H1 (cell line): ENCODE results near the gene PXK. TPM values are rescaled to one million over a fixed set of nuclear protein-coding genes. Genes with fewer than 3 reads are reported as not detected.

Experiments used
- CTCF ChIA-PET: fragments of 300-600 bp; sonication (Branson Sonifier 250); formaldehyde crosslinking; loops from one replicate; lab custom pipeline; 2021; ENCODE audit not compliant: partially characterized antibody; lab: Charles Lee
- POLR2A ChIA-PET: fragments of 300-600 bp; sonication (Branson Sonifier 250); formaldehyde crosslinking; loops from one replicate; lab custom pipeline; 2021; ENCODE audit warnings: inconsistent platforms; ENCODE audit not compliant: partially characterized antibody; lab: Charles Lee
- DNase-seq, 2 experiments: peaks; one replicate each; pipeline versions ENCODE4 v3.0.0 to v3.0.0-alpha.2; 2010 to 2022; ENCODE audit warnings: low spot score in 2 of 2, low read depth in 1 of 2, mixed read lengths in 1 of 2
- FAIRE-seq: peaks from 2 replicates; lab custom pipeline; 2011; peaks lifted over from hg19 to GRCh38; lab: Jason Lieb, UNC
- H2AFZ ChIP-seq: 2 replicates; pipeline ENCODE4 v1.8.1; 2012; ENCODE audit warnings: low read length, inconsistent platforms
- H2AK5ac ChIP-seq: 2 replicates; pipeline ENCODE4 v1.6.1; 2013; ENCODE audit warnings: low read depth, low read length
- H2BK120ac ChIP-seq: replicated peaks from 2 replicates; pipeline ENCODE3; 2013; ENCODE audit warnings: low read depth, low read length, inconsistent platforms
- H2BK12ac ChIP-seq: 2 replicates; pipeline ENCODE4 v1.6.1; 2013; ENCODE audit warnings: low read depth, low read length
- H2BK15ac ChIP-seq: 2 replicates; pipeline ENCODE4 v1.6.1; 2013; ENCODE audit warnings: low read length
- H2BK20ac ChIP-seq: 2 replicates; pipeline ENCODE4 v1.6.1; 2013; ENCODE audit warnings: low read length
- H2BK5ac ChIP-seq: 2 replicates; pipeline ENCODE4 v1.6.1; 2013; ENCODE audit warnings: low read depth, low read length
- H3K14ac ChIP-seq: 2 replicates; pipeline ENCODE4 v1.6.1; 2013; ENCODE audit warnings: inconsistent platforms; ENCODE audit not compliant: insufficient read length
- H3K18ac ChIP-seq: 2 replicates; pipeline ENCODE4 v1.6.1; 2013; ENCODE audit warnings: low read length; ENCODE audit errors: extremely low read depth
- H3K23ac ChIP-seq: 2 replicates; pipeline ENCODE4 v1.6.1; 2013; ENCODE audit warnings: inconsistent platforms; ENCODE audit not compliant: insufficient read length
- H3K23me2 ChIP-seq: 2 replicates; pipeline ENCODE4 v1.6.1; 2013; ENCODE audit warnings: low read depth, low read length
- H3K27ac ChIP-seq: 2 replicates; pipeline ENCODE4 v1.6.1; 2011; ENCODE audit warnings: low read depth, low read length, inconsistent platforms
- H3K27me3 ChIP-seq, 4 experiments: replicated peaks in 1 of 4; 1 replicate in 1 of 4; 2 replicates in 3 of 4; pipeline versions ENCODE4 v1.6.1 to v1.8.1; 2011 to 2013; ENCODE audit warnings: low read length in 3 of 4, mild to moderate bottlenecking in 3 of 4, inconsistent platforms in 2 of 4, mixed read lengths in 2 of 4, moderate library complexity in 1 of 4; ENCODE audit not compliant: control insufficient read depth in 3 of 4, insufficient read depth in 3 of 4; ENCODE audit errors: extremely low read depth in 1 of 4
- H3K36me3 ChIP-seq, 4 experiments: 2 replicates each; pipeline versions ENCODE4 v1.6.1 to v1.8.1; 2011 to 2013; ENCODE audit warnings: mild to moderate bottlenecking in 4 of 4, low read length in 3 of 4, moderate library complexity in 2 of 4, control low read depth in 1 of 4, inconsistent platforms in 1 of 4; ENCODE audit not compliant: insufficient read depth in 4 of 4, control insufficient read depth in 2 of 4
- H3K4ac ChIP-seq: replicated peaks from 2 replicates; pipeline ENCODE3; 2013; ENCODE audit warnings: low read length, low read depth, mixed read lengths, inconsistent platforms; ENCODE audit not compliant: insufficient read length
- H3K4me1 ChIP-seq, 4 experiments: replicated peaks in 1 of 4; 1 replicate in 1 of 4; 2 replicates in 3 of 4; pipeline versions ENCODE4 v1.6.1 to v1.8.1; 2011 to 2013; ENCODE audit warnings: low read length in 3 of 4, inconsistent platforms in 2 of 4, mixed read lengths in 1 of 4; ENCODE audit not compliant: insufficient read depth in 4 of 4, control insufficient read depth in 3 of 4
- H3K4me2 ChIP-seq, 2 experiments: 2 replicates each; pipeline versions ENCODE4 v1.6.1 to v1.8.1; 2011 to 2013; ENCODE audit warnings: low read depth in 2 of 2, low read length in 2 of 2, control low read depth in 1 of 2, inconsistent platforms in 1 of 2, mild to moderate bottlenecking in 1 of 2; ENCODE audit not compliant: insufficient read depth in 1 of 2
- H3K4me3 ChIP-seq, 4 experiments: fragments of 200-600, 300-600 bp in 1 of 4; sonication (generic), shearing (Covaris generic), sonication (Bioruptor Twin) in 1 of 4; 2 replicates each; pipeline versions ENCODE4 v1.5.1 to v1.8.1; 2011 to 2016; ENCODE audit warnings: low read length in 4 of 4, low read depth in 3 of 4, control low read depth in 2 of 4, inconsistent platforms in 2 of 4, mild to moderate bottlenecking in 2 of 4, mixed read lengths in 1 of 4, moderate library complexity in 1 of 4; ENCODE audit not compliant: insufficient read depth in 2 of 4; ENCODE audit errors: extremely low read depth in 1 of 4
- H3K56ac ChIP-seq: replicated peaks from 2 replicates; pipeline ENCODE3; 2013; ENCODE audit warnings: low read depth, mild to moderate bottlenecking, mixed read lengths, low read length, inconsistent platforms; ENCODE audit not compliant: insufficient read length
- H3K79me1 ChIP-seq: 2 replicates; pipeline ENCODE4 v1.6.1; 2013; ENCODE audit warnings: low read depth, low read length, control low read depth
- H3K79me2 ChIP-seq, 2 experiments: 2 replicates each; pipeline versions ENCODE4 v1.6.1 to v1.8.1; 2012 to 2013; ENCODE audit warnings: low read length in 2 of 2, mild to moderate bottlenecking in 2 of 2, inconsistent platforms in 1 of 2; ENCODE audit not compliant: insufficient read depth in 2 of 2, control insufficient read depth in 1 of 2
- H3K9ac ChIP-seq, 4 experiments: replicated peaks in 1 of 4; 1 replicate in 1 of 4; 2 replicates in 3 of 4; pipeline versions ENCODE4 v1.6.1 to v1.8.1; 2011 to 2013; ENCODE audit warnings: low read depth in 3 of 4, low read length in 3 of 4, control low read depth in 2 of 4, mild to moderate bottlenecking in 2 of 4, moderate library complexity in 2 of 4, inconsistent platforms in 1 of 4; ENCODE audit errors: extremely low read depth in 1 of 4
- H3K9me3 ChIP-seq, 2 experiments: 2 replicates each; pipeline versions ENCODE4 v1.6.1 to v1.8.1; 2012 to 2013; ENCODE audit warnings: mild to moderate bottlenecking in 2 of 2, moderate library complexity in 2 of 2, control low read depth in 1 of 2, inconsistent platforms in 1 of 2, low read depth in 1 of 2, low read length in 1 of 2, mixed read lengths in 1 of 2; ENCODE audit not compliant: insufficient read depth in 2 of 2
- H4K20me1 ChIP-seq, 2 experiments: replicated peaks in 1 of 2; 2 replicates each; pipeline versions ENCODE3 to v1.8.1; 2011 to 2013; ENCODE audit warnings: inconsistent platforms in 2 of 2, low read length in 2 of 2, mild to moderate bottlenecking in 1 of 2; ENCODE audit not compliant: insufficient read depth in 2 of 2, control insufficient read depth in 1 of 2
- H4K5ac ChIP-seq: 2 replicates; pipeline ENCODE4 v1.6.1; 2013; ENCODE audit warnings: low read length, low read depth, mixed read lengths, inconsistent platforms; ENCODE audit not compliant: insufficient read length
- H4K8ac ChIP-seq: 2 replicates; pipeline ENCODE4 v1.8.0; 2013; ENCODE audit warnings: mild to moderate bottlenecking, moderate library complexity, low read length, inconsistent platforms; ENCODE audit not compliant: insufficient read depth; ENCODE audit errors: extremely low read depth
- H4K91ac ChIP-seq: replicated peaks from 2 replicates; pipeline ENCODE3; 2013; ENCODE audit warnings: low read length, mixed read lengths, inconsistent platforms; ENCODE audit not compliant: insufficient read length
- ASH2L ChIP-seq: fragments of 200-600, 300-600 bp; sonication (generic); IDR thresholded peaks from one replicate; pipeline ENCODE4 v1.7.1; 2017; ENCODE audit warnings: low read length
- CBX5 ChIP-seq: fragments of 300-800, 300-1000 bp; sonication (generic); IDR thresholded peaks from 2 replicates; pipeline ENCODE4 v1.7.1; 2016; ENCODE audit warnings: antibody characterized with exemption, low read length, low read depth
- CREB1 ChIP-seq: IDR thresholded peaks from 2 replicates; pipeline ENCODE4 v1.6.1; 2012; ENCODE audit warnings: inconsistent platforms
- NRF1 ChIP-seq: IDR thresholded peaks from 2 replicates; pipeline ENCODE4 v1.6.1; 2011; ENCODE audit warnings: mild to moderate bottlenecking, low read depth, low read length, improper control_type of control experiment
- RAD21 ChIP-seq, 2 experiments: IDR thresholded peaks in 1 of 2; conservative IDR thresholded peaks in 1 of 2; 2 replicates each; pipeline ENCODE4 v1.6.1; 2011; ENCODE audit warnings: low read depth in 2 of 2, low read length in 2 of 2, improper control_type of control experiment in 1 of 2, inconsistent platforms in 1 of 2, mild to moderate bottlenecking in 1 of 2, moderate library complexity in 1 of 2
- RBBP5 ChIP-seq: IDR thresholded peaks from 2 replicates; pipeline ENCODE4 v1.7.1; 2012; ENCODE audit warnings: low read depth, mild to moderate bottlenecking, inconsistent platforms, low read length, moderate library complexity, borderline replicate concordance
- TCF12 ChIP-seq: IDR thresholded peaks from 2 replicates; pipeline ENCODE4 v1.6.1; 2011; ENCODE audit warnings: low read depth, mild to moderate bottlenecking, low read length
- ZNF274 ChIP-seq: IDR thresholded peaks from 2 replicates; pipeline ENCODE4 v1.7.0; 2012; ENCODE audit warnings: low read length, borderline replicate concordance; ENCODE audit errors: extremely low read depth
- WGBS, 2 experiments: shearing (Covaris generic) in 1 of 2; methylation state at CpG; one replicate each; pipeline versions ENCODE4 v1.1.6 to v1.1.7; 2013 to 2015; ENCODE audit warnings: low lambda C conversion rate in 2 of 2, mixed read lengths in 2 of 2, inconsistent platforms in 1 of 2, low coverage in 1 of 2, missing lambda C conversion rate in 1 of 2; ENCODE audit not compliant: insufficient replicate concordance in 2 of 2, insufficient coverage in 1 of 2, insufficient read length in 1 of 2; ENCODE audit errors: extremely low coverage in 1 of 2, missing lambda C conversion rate in 1 of 2; 5-methylcytosine and 5-hydroxymethylcytosine counted together
- polyA plus RNA-seq, 7 experiments: library from polyadenylated mRNA; depleted of rRNA in 3 of 7; stranded (reverse) in 5 of 7; unstranded in 2 of 7; fragments of >200 nt in 5 of 7; fragments of 200-250 nt in 2 of 7; gene quantifications; 1 replicate in 5 of 7; 2 replicates in 1 of 7; 4 replicates in 1 of 7; pipeline versions ENCODE4 v1.2.1 to v1.2.3, GENCODE V29; 2011 to 2013; ENCODE audit warnings: missing spikeins in 2 of 7, mixed read lengths in 2 of 7
- total RNA-seq: library from RNA; stranded (reverse); fragmentation: NEBNext Ultra II Directional; extraction: Animal tissue kit (Norgen Biotek cat#: 25700); gene quantifications from 2 replicates; pipeline ENCODE4 v1.2.1, GENCODE V29; 2021
- TF ChIP-seq, protein P1 (sequence below): IDR thresholded peaks from 2 replicates; pipeline ENCODE4 v1.6.1; 2011; ENCODE audit warnings: low read length, improper control_type of control experiment

The PXK gene
- total and polyA plus RNA-seq, 2 of the 8 experiments (the other 6 are each of a cell fraction or from before 2014, with no cell fraction given), result 3.5 to 7.1 TPM

DNA sequence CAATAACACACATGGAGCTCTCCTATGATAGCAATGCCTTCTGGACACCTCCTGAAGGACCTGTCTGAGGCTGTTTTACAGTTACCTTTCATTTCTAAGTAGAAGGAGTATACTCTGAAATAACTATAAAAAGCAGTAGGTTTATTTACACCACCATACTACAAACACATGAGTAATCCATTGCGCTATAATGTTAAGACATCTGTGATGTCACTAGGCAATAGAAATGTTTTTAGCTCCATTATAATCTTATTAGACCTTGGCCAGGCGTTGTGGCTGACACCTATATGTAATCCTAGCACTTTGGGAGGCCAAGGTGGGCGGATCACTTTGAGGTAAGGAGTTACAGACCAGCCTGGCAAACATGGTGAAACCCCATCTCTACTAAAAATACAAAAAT is 24.7 kb downstream of the PXK start:
- Histone ChIP-seq H3K56ac (no peak overlapping the region), H3K4me2 (no peak overlapping the region), H3K4me3 (no peak overlapping the region), H3K36me3 (no peaks in the 10 kb centered on the region), H3K79me1 (no peaks in the 10 kb centered on the region), H2BK5ac (no peak overlapping the region), H3K9me3 (no peaks in the 10 kb centered on the region), H2BK120ac (no peak overlapping the region), H3K18ac (no peak overlapping the region), H3K9ac (no peak overlapping the region), H3K23ac (no peak overlapping the region), H4K8ac (no peak overlapping the region), H4K91ac (no peak overlapping the region), H3K14ac (no peak overlapping the region), H4K20me1 (no peaks in the 10 kb centered on the region), H2BK15ac (no peak overlapping the region), H4K5ac (no peak overlapping the region), H3K4ac (no peak overlapping the region), H3K79me2 (no peaks in the 10 kb centered on the region), H2AFZ (no peak overlapping the region), H3K27me3 (no peaks in the 10 kb centered on the region), H3K27ac (no peak overlapping the region), H3K4me1 (no peaks in the 10 kb centered on the region), H2AK5ac (no peak overlapping the region)
- DNase-seq (no peak), FAIRE-seq (no peak)
- ChIA-PET POLR2A (interaction anchor here (0.8 kb wide), 1 partner anchor 78 kb away, joined by 3 read pairs; no protein-coding TSS in a partner anchor), CTCF (interaction anchor here (0.9 to 1.2 kb wide), 3 partner anchors 52 to 170 kb away, joined by 3 read pairs; partner anchors contain the start of genes HTD2 and RPP14)
- WGBS, 2 experiments, result 94% methylated on average over 3 of the region's 3 CpGs; no CpG with 5 or more reads in 1 of the 2 experiments
- TF ChIP-seq ASH2L (no peak), CBX5 (no peak), TCF12 (no peak), RAD21 (IDR thresholded peaks at IDR 0.05 in 1 of 2, conservative IDR thresholded peaks at IDR 0.05 in 1 of 2; ENCODE audit: low read depth in 2 of 2, low read length in 2 of 2) (no peak), ZNF274 (no peak), NRF1 (no peak), RBBP5 (no peak), CREB1 (no peak)
- TF ChIP-seq, protein P1, sequence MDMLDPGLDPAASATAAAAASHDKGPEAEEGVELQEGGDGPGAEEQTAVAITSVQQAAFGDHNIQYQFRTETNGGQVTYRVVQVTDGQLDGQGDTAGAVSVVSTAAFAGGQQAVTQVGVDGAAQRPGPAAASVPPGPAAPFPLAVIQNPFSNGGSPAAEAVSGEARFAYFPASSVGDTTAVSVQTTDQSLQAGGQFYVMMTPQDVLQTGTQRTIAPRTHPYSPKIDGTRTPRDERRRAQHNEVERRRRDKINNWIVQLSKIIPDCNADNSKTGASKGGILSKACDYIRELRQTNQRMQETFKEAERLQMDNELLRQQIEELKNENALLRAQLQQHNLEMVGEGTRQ, result no peak
- TF ChIP-seq, all 59 proteins: peak for 0
- no peak overlapping the region for H2BK12ac ChIP-seq
- H2BK20ac ChIP-seq, result no peak overlapping the region
- no peaks in the 10 kb centered on the region for H3K23me2 ChIP-seq
